Measurements from ENCODE around the gene NRCAM.

DNA sequence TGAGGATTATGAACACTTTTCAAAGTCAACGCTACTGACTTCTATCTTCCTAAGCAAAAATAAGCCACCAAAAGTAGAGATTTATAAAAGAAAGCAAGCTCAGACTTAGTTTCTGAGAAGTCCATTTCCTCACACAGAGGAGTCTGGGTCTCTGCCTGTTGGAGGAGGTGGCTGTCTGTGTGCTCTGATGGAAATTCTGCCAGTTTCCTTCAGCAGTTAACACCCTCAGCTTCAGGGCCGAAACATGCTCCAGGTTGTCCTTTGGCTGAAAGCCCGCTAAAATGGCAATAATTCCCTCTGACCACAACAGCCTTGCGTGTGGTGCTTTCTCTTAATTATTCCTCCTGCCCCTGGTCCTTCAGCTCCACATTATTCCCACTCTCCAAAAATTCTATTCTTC lies 198.3 kb downstream of the NRCAM start:
- TF ChIP-seq, protein P1, sequence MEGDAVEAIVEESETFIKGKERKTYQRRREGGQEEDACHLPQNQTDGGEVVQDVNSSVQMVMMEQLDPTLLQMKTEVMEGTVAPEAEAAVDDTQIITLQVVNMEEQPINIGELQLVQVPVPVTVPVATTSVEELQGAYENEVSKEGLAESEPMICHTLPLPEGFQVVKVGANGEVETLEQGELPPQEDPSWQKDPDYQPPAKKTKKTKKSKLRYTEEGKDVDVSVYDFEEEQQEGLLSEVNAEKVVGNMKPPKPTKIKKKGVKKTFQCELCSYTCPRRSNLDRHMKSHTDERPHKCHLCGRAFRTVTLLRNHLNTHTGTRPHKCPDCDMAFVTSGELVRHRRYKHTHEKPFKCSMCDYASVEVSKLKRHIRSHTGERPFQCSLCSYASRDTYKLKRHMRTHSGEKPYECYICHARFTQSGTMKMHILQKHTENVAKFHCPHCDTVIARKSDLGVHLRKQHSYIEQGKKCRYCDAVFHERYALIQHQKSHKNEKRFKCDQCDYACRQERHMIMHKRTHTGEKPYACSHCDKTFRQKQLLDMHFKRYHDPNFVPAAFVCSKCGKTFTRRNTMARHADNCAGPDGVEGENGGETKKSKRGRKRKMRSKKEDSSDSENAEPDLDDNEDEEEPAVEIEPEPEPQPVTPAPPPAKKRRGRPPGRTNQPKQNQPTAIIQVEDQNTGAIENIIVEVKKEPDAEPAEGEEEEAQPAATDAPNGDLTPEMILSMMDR (IDR thresholded peaks at IDR 0.05; ENCODE audit: low read length), result no peak
- TF ChIP-seq EZH2 (optimal IDR thresholded peaks at IDR 0.05; ENCODE audit: low read depth, low read length), result no peak

Data from MM.1S (cell line).